ENCODE data around the gene ZHX3.

Gene ZHX3

DNA sequence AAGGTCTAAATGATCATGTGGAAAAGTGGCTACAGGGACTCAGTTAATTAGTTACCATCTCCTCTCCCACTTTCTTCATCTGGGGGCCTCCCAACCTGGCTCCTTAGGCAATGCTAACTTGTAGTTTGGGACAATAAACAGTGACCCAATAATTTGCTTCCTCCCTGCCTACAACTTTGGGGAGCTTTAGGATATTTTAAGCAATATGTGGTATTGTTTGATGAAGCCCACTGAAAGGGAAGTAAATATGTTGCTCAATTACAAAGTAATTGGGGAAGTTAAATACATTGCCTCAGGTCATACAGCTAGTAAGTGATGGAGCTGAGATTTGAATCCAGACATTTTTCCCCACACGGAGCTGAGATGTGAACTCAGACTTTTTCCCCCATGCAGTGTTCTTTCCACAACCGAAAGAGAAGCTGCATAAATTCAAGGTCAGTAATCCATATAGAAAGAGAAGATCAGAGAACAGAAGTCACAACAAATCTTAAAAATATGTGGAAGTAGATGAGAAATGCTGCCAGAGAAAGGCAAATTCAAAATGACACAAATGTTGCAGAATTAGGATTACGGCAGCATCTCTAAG is 26.6 kb downstream of the ZHX3 start:
- DNase-seq: no peak

DNA sequence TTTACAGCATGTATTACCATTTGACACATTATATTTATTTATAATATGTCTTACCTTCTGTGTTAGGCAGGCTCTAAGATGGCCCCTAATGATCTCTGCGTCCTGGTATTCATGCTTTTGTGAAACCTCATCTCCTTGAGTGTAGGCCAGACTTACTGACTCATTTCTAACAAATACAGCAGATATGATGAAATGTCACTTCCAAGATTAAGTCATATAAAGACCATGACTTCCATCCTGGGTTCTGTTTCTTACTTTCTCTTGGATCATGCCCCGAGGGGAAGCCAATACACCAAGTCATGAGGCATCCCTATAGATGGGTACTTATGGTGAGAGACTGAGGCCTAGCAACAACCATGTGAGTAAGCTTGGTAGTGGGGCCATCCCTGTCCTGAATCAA is 30.2 kb downstream of the ZHX3 start:
- DNase-seq: no peak

DNA sequence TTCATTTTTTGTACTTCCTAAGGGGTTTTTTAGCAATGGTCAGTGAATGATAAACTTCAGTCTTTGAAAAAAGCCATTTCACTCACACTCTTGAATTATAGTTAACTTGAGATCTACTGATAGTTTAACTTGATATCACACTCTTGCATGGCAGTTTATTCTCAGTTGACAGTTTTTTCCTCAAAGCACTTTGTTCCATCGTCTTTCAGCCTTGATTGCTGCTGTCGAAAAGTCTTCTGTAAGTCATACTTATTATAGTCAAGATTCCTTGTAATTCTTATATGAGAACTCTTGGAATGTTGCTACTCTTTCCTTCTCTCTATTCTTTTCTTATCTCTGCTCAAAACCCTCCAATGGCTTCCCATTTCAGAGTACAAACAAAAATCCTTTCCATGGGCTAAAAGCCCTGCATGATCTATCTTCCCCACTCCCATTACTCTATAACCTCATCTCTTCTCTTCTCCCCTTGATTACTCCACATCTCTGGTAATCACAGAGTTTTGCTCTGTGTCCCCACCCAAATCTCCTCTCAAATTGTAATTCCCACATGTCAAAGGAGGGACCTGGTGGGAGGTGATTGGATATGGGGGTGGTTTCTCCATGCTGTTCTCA is 31.2 kb downstream of the ZHX3 start:
- no peak for DNase-seq

DNA sequence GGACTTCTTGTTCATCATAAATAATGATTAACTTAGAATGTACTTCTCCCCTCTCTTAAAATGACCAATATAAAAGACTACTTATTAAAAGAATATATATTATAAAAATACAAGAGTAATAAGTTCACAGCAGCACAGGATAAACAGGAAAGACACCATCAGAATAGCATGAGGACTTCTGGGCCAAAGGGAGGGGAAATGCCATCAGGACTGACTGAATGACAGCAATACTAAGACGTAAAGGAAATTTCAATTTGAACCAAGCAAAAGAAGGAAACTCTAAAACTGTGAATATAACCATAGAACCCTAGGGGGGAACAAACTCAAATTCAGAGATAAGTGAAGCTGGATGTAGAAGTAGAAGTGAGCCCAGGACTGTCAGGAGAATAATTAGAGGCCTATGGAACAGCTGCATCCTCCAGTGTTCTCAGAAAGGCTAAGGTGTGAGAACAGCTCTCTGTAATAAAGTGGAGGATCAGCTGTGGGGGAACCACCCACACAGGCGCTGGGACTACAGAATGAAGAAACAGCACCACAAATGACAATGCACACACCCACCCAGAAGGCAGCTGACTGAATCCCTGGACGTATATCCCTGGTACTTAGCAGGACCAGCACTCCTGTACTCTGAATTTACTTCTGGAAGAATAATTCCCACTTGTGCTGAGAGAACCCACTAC is 37.8 kb downstream of the ZHX3 start:
- no peak for DNase-seq

- no peak for DNase-seq
These were observed 38.6 kb downstream of the ZHX3 start for GRCh38 chr20:41278936-41279335.

DNA sequence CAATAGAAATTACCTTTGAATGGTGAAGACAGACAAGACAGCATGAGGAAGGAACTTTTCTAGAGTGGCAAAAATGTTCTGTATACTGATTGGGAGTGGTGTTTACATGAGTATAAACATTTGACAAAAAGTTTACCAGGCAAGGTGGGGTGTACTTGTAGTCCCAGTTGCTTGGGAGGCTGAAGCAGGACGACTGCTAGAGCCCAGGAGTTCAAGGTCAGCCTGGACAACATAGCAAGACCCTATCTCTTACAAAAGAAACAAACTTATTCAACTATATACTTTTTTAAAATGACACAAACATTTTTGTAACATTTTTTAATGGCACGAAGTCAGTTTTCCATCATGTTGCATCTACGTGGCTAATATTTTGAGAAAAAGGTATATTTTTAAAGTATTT is 40.5 kb downstream of the ZHX3 start:
- no peak for DNase-seq

DNA sequence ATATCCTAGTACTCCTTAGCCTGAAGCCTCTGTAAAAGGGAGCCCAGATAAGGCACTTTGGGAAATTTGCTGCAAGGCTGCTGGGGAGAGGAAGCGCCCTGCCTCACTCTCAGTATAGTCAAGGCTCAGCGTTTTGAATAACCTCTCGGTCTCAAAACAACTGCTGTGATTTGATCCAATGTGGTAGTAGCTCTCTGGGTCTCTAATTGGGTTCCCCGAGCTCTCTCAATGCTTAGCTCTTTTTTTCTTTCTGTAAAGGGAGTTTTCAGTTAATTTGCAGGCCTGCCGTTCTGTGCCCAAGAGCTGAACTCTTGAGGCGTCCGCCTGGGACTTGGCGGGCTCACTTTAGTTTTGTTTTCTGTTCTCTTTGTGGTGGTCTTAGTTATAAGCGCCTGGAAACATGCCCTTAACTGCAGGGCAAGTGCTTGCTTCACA is 41.2 kb downstream of the ZHX3 start:
- no peak for DNase-seq

- DNase-seq: no peak
These were observed 42.2 kb downstream of the ZHX3 start for GRCh38 chr20:41275301-41275731.

DNA sequence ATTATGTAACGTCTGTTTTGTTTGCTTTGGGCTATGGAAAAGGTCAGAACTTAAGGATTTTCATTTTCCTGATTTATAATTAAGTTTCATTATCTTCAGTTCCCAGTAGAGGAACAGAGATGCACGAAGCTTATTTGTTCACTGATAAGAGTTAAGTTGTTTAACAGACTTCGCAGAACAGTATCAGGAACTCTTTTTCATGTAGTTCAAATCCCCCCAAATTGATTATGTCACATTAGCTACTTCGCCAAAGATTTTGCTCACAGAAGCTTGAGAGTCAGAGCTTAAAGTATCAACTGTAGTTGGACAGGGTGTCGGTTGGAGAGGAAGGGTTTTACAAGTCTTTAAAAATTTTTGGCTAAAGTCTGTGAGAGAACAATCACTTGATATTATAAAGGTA is 43.4 kb downstream of the ZHX3 start:
- DNase-seq: no peak

GRCh38 chr20:41273445-41273844 is 44.1 kb downstream of the ZHX3 start:
- DNase-seq: no peak

DNA sequence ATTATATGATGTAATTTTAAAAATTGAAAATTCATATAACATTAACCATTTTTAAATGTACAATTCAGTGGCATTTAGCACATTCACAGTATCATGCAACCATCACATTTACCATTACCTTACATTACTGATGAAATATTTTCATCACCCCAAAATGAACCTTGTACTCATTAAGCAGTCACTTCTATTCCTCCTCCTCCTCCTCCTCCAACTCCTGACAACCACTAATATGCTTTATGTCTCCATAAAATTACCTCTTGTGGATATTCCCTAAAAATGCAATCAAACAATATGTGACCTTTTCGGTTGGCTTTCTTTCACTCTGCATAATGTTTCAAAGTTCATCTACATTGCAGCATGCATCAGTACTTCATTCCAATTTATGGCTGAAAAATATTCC is 45.2 kb downstream of the ZHX3 start:
- DNase-seq: no peak

- DNase-seq: no peak
These were observed 48.4 kb downstream of the ZHX3 start for GRCh38 chr20:41268917-41269652.

DNA sequence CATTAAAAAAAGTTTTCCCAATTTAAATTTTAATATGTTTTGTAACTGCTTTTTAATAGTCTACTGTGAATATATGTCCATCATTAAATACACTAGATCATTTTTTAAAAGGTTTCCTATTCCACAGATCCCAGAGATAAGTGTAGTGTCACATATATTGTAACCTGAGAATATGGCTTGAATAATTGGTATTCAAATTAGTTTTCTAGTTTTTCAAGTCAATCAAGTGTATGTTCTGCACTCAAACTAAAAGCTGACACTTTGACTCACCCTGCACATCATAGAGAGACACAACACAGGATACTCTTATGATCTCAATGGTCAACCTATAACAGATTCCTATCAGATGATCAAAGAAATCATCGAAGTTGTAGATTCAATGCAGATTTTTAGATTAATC is 49.1 kb downstream of the ZHX3 start:
- DNase-seq: no peak

- DNase-seq: no peak
These were observed 51.6 kb downstream of the ZHX3 start for GRCh38 chr20:41265938-41266337.

GRCh38 chr20:41264819-41265218 is 52.7 kb downstream of the ZHX3 start:
- no peak for DNase-seq

- no peak for DNase-seq
These were observed 55.5 kb downstream of the ZHX3 start for GRCh38 chr20:41261790-41262717.

DNA sequence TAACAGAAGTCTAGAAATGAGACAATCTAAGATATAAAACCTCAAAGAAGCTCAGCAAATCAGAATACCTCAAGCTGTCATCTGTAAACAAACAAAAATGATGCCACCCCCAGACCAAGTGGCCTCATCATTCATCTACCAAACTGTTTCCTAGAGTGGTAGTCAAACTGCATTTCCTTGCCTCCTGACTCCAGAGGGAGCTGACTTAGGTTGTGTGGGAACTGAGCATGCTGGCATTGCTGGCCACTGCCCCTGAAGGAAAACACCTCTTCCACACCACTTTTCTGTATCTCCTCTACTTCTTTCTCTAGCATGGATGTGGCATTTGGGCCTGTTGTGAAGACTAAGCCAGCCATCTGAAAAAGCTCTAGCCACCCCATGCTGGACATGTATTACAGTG is 56.3 kb downstream of the ZHX3 start:
- no peak for DNase-seq

- no peak for DNase-seq
These were observed 56.8 kb downstream of the ZHX3 start for GRCh38 chr20:41260734-41261220.

- DNase-seq: no peak
These were observed 58.2 kb downstream of the ZHX3 start for GRCh38 chr20:41259309-41259708.

DNA sequence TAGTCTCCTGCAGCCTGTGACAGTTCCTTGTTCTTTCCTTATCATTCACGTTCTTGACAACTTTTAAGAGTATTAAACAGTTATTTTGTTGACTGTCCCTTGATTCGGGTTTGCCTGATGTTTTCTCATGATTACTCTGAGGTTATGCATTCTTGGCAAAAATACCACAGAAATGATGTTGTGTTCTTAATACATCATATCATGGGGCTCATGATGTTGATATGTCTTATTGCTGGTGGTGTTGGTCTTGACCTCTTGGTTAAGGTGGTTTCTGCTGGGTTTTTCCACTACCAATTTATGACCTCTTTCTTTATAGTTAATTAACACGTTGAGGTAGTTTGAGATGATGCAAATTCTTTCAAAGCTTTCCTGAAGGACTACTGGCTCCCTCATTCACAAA is 59.1 kb downstream of the ZHX3 start:
- DNase-seq: no peak

DNA sequence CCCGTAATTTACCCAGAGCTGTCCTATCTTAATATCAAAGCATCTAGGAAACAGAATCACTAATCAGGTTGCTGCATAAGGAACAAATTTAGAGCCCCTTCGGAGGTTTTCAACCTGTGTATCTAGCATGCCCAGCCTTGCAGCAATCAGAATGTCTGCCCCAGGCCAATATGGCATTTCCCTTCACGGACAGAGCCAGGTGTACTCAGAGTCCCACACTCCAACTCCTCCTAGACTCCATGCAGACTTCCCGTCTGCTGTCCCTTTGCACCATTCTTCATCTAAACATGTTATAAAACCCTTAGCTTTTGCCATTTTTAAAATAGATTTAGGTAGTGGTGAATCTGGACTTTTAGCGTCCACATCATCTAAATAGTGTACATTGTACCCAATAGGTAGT is 61.0 kb downstream of the ZHX3 start:
- DNase-seq: no peak

DNA sequence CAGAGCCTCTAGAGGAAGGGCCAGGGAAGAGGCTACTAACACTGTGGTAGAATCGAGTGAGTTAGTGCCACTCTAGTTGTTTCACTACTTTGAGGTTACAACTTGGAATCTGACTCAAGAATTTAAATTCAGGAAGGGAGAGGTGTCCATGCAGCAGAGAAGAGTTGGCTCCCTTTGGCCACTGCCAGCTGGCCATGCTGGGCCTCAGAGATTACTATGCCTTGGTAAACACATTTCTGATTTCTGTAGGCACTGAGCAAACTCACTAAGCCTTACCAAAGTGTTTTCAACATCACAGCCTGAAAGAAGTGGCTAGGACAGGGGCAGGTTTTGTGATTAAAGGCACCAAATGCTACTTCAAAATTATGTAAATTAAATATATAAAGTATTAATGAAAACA is 61.9 kb downstream of the ZHX3 start:
- no peak for DNase-seq

Data from right forelimb (tissue), 1 donor.